HG03039 (cell line): ENCODE measurements around the gene PCMTD2.

ENCODE experiments used
- ATAC-seq: cut with Tn5 transposase; IDR thresholded peaks from one replicate; pipeline ENCODE4 v1.9.1; 2021; ENCODE audit warnings: mild to moderate bottlenecking, moderate library complexity; ENCODE audit not compliant: unreplicated experiment

The PCMTD2 gene

GRCh38 chr20:64238115-64238825 lies 17.3 kb upstream of the PCMTD2 start:
- no peak for ATAC-seq

- ATAC-seq = no peak
Measured at GRCh38 chr20:64238851-64239387, 16.6 kb upstream of the PCMTD2 start.

- ATAC-seq = no peak
Measured at GRCh38 chr20:64239449-64240242, 15.9 kb upstream of the PCMTD2 start.

- no peak for ATAC-seq
Measured at GRCh38 chr20:64240243-64241015, 15.1 kb upstream of the PCMTD2 start.

GRCh38 chr20:64241061-64241460 lies 14.5 kb upstream of the PCMTD2 start:
- ATAC-seq = no peak

GRCh38 chr20:64242003-64242796 lies 13.3 kb upstream of the PCMTD2 start:
- no peak for ATAC-seq

GRCh38 chr20:64242797-64243475 lies 12.6 kb upstream of the PCMTD2 start:
- ATAC-seq = no peak

- ATAC-seq = no peak
Measured at GRCh38 chr20:64244281-64244805, 11.2 kb upstream of the PCMTD2 start.

GRCh38 chr20:64244870-64245603 lies 10.5 kb upstream of the PCMTD2 start:
- ATAC-seq = no peak

- no peak for ATAC-seq
Measured at GRCh38 chr20:64245746-64246595, 9.6 kb upstream of the PCMTD2 start.

GRCh38 chr20:64246616-64247306 lies 8.8 kb upstream of the PCMTD2 start:
- ATAC-seq = no peak

- no peak for ATAC-seq
Measured at GRCh38 chr20:64247307-64247618, 8.3 kb upstream of the PCMTD2 start.

- ATAC-seq = no peak
Measured at GRCh38 chr20:64247970-64248841, 7.3 kb upstream of the PCMTD2 start.

- no peak for ATAC-seq
Measured at GRCh38 chr20:64250027-64250426, 5.5 kb upstream of the PCMTD2 start.

- ATAC-seq = no peak
Measured at GRCh38 chr20:64253000-64253383, 2.6 kb upstream of the PCMTD2 start.

- no peak for ATAC-seq
Measured at GRCh38 chr20:64253443-64253842, 2.1 kb upstream of the PCMTD2 start.

- ATAC-seq = no peak
Measured at GRCh38 chr20:64254156-64254555, 1.4 kb upstream of the PCMTD2 start.
